Cardiac muscle cell (in vitro differentiated cells and primary cell): ENCODE measurements around the gene USP6NL. TPM values are rescaled to one million over a fixed set of nuclear protein-coding genes. Genes with fewer than 3 reads are reported as not detected.

Experiments used
- DNase-seq, 2 donors: peaks; one replicate each; pipeline versions ENCODE4 v3.0.0 to v3.0.0-alpha.2; 2010 to 2017; ENCODE audit warnings: low read depth in 1 of 2, low spot score in 1 of 2
- H3K27ac ChIP-seq: fragments of 200-600 bp; sonication (generic); 2 replicates; pipeline ENCODE4 v1.5.1; 2016
- H3K27me3 ChIP-seq: fragments of 200-600 bp; sonication (generic); 2 replicates; pipeline ENCODE4 v1.6.0; 2016; ENCODE audit warnings: control low read depth
- H3K36me3 ChIP-seq: fragments of 200-600 bp; sonication (generic); 2 replicates; pipeline ENCODE4 v1.5.1; 2016; ENCODE audit warnings: control low read depth
- H3K4me1 ChIP-seq: fragments of 200-600 bp; sonication (generic); 2 replicates; pipeline ENCODE4 v1.8.1; 2017; ENCODE audit warnings: low read depth, mild to moderate bottlenecking, mixed run types
- H3K4me3 ChIP-seq: fragments of 200-600 bp; sonication (generic); 2 replicates; pipeline ENCODE4 v1.5.1; 2016; ENCODE audit warnings: mild to moderate bottlenecking
- H3K9me3 ChIP-seq: fragments of 200-600 bp; sonication (generic); 2 replicates; pipeline ENCODE4 v1.5.1; 2017; ENCODE audit warnings: low read depth, mild to moderate bottlenecking, control low read depth
- polyA plus RNA-seq: library from polyadenylated mRNA; unstranded; fragments of >200 nt; fragmentation: Nextera tagmentation; extraction: Ambion mirVana; gene quantifications from 2 replicates; pipeline ENCODE4 v1.2.1, GENCODE V29; 2016
- total RNA-seq: library from RNA; depleted of rRNA; stranded (reverse); fragments of >200 nt; gene quantifications from 2 replicates; pipeline ENCODE4 v1.2.3, GENCODE V29; 2016
- TF ChIP-seq, protein P1 (sequence below): IDR thresholded peaks from 2 replicates; pipeline ENCODE4 v1.5.1; 2012; ENCODE audit warnings: low read depth, mild to moderate bottlenecking, low read length

USP6NL gene
- total and polyA plus RNA-seq, 2 experiments from 2014 or later, result 13.6 to 25.4 TPM

DNA sequence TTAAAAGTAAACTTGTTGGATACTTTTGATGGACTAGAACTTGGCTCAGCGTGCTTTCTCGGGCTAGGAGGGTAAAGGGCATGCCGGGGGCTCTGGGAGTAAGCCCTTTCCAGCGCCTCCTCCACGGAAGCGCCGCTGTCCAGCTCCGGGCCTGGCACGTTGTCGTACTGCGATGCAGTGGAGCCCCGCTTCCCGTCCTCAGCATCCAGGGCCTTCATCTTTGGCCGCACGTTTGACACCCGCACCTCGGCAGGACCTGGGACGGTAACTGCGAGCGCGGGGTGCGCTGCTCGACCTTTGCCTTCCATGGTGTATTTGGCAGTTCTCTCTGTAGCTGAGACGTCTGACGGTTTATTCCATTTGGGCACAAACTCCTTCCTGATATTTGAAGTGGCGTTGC is 148.3 kb downstream of the USP6NL start:
- DNase-seq, result no peak
- no peaks in the 10 kb centered on the region for H3K27me3 ChIP-seq
- no peak overlapping the region for H3K4me3 ChIP-seq
- TF ChIP-seq, protein P1, sequence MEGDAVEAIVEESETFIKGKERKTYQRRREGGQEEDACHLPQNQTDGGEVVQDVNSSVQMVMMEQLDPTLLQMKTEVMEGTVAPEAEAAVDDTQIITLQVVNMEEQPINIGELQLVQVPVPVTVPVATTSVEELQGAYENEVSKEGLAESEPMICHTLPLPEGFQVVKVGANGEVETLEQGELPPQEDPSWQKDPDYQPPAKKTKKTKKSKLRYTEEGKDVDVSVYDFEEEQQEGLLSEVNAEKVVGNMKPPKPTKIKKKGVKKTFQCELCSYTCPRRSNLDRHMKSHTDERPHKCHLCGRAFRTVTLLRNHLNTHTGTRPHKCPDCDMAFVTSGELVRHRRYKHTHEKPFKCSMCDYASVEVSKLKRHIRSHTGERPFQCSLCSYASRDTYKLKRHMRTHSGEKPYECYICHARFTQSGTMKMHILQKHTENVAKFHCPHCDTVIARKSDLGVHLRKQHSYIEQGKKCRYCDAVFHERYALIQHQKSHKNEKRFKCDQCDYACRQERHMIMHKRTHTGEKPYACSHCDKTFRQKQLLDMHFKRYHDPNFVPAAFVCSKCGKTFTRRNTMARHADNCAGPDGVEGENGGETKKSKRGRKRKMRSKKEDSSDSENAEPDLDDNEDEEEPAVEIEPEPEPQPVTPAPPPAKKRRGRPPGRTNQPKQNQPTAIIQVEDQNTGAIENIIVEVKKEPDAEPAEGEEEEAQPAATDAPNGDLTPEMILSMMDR, result no peak
- H3K27ac ChIP-seq, result peak overlapping the region; percentile 13
- H3K36me3 ChIP-seq, result peaks cover 12% of the 10 kb centered on the region
- peaks cover 9% of the 10 kb centered on the region for H3K4me1 ChIP-seq
- no peaks in the 10 kb centered on the region for H3K9me3 ChIP-seq

DNA sequence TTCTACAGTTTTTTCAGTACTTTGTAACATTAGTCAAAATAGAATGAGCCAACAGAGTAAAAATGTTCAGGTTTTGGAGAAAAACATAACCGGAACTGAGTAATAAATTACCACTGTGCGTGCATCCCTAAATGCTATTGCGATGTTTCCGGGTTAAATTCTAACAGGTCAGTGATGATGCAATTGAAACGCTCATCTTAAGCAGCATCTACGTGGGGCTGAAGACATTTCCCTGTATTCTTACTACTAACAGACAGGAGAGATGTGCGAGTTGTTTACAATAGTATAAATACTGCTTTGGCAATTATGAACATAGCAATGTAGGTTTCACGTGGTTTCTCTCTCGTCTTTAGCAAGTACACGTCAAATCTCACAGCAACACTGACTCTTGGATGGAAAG is 149.4 kb downstream of the USP6NL start:
- Histone ChIP-seq H3K36me3 (peaks cover 12% of the 10 kb centered on the region), H3K9me3 (no peaks in the 10 kb centered on the region), H3K4me1 (peaks cover 7% of the 10 kb centered on the region), H3K27ac (no peak overlapping the region), H3K27me3 (no peaks in the 10 kb centered on the region), H3K4me3 (no peak overlapping the region)
- TF ChIP-seq, protein P1, result no peak
- DNase-seq, result no peak

DNA sequence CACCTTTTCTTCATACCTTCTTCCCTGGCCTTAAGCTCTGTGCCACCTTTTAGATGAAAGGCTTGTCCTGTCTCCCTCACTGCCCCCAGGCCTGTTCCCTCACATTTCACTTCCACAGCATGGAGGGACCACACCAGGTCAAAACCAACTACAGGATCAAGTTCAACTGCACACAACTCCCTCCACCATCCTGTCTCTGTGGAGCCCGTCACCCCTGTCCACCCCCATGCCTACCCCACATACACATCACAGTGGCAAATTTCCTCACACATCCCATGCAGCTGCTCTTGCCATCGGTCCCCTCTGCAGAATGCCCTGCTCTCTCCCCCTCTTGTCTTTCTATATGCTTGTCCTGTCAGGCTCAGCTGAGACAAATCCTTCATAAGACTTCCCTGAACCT is 154.1 kb downstream of the USP6NL start:
- no peak overlapping the region for H3K4me3 ChIP-seq
- H3K36me3 ChIP-seq, result peaks cover 4% of the 10 kb centered on the region
- no peaks in the 10 kb centered on the region for H3K4me1 ChIP-seq
- no peaks in the 10 kb centered on the region for H3K27me3 ChIP-seq
- no peak for DNase-seq
- no peaks in the 10 kb centered on the region for H3K9me3 ChIP-seq
- TF ChIP-seq, protein P1, result no peak
- no peak overlapping the region for H3K27ac ChIP-seq

DNA sequence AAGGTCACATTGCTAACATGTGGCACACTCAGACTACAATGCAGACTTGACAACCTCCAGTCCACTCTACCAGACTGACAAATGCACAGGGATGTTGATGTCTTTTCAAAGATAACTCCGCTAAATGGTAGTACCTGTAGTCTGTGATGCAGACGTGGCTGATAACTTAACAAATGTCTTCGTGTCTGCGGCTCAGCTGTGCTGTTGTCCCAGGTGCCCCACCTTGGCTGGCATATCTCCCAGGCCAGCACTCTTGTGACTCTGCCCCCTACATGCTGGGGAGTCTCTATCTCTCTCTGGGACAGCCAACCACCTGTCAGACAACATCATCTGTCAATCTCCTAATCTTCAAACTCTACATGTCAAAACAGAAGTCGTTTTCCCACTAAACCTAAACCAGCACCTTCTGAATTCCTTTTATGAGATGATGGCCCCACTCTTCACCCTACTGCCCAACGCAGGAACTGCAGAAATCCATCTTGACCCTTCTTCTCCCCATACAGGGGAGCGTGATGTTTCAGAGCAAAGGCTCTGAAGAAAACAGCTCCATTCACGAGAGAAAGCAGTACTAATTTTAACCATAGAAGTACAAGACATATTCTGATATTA is 156.4 kb downstream of the USP6NL start:
- TF ChIP-seq, protein P1, result no peak
- H3K36me3 ChIP-seq, result no peaks in the 10 kb centered on the region
- no peaks in the 10 kb centered on the region for H3K9me3 ChIP-seq
- no peak overlapping the region for H3K27ac ChIP-seq
- no peak overlapping the region for H3K4me3 ChIP-seq
- no peak for DNase-seq
- no peaks in the 10 kb centered on the region for H3K4me1 ChIP-seq
- no peaks in the 10 kb centered on the region for H3K27me3 ChIP-seq

DNA sequence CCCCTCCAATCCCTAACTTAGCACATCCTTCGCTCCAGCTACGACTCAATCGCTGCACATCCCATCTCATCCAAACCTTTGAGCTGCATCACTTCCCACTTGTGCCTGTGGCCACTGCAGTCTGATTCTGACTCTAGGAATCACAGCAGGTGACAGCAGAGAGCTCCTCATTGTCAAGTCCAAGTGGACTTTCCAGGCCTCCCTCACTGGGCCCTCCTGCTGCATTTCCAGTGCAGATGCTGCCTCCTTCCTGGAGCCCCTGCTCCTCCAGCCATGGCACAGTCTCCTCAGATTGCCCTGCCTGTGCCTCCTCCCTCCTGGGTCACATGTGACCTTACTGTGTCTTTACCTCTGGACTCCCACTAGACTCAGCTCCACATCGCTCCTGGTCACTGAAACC is 157.3 kb downstream of the USP6NL start:
- no peaks in the 10 kb centered on the region for H3K4me1 ChIP-seq
- no peaks in the 10 kb centered on the region for H3K27me3 ChIP-seq
- no peaks in the 10 kb centered on the region for H3K9me3 ChIP-seq
- no peak overlapping the region for H3K27ac ChIP-seq
- no peak overlapping the region for H3K4me3 ChIP-seq
- TF ChIP-seq, protein P1, result no peak
- DNase-seq, result no peak
- no peaks in the 10 kb centered on the region for H3K36me3 ChIP-seq
